Endothelial cell of umbilical vein (primary cell): ENCODE data around the gene RNF186. TPM values are rescaled to one million over a fixed set of nuclear protein-coding genes. Genes with fewer than 3 reads are reported as not detected.

Experiments used
- BruUV-seq: library from RNA; stranded (reverse); fragments of 400-500 nt; replicated peaks from 2 replicates; lab custom pipeline; 2021; lab: Mats Ljungman, UMichigan
- CTCF ChIA-PET: fragments of 300-600, 350-600 bp; sonication (Branson Sonifier 250); formaldehyde crosslinking; loops from one replicate; lab custom pipeline; 2021; ENCODE audit warnings: antibody characterized with exemption, inconsistent platforms; lab: Charles Lee
- POLR2A ChIA-PET: fragments of 300-600, 350-600 bp; sonication (Branson Sonifier 250); formaldehyde crosslinking; loops from one replicate; lab custom pipeline; 2021; ENCODE audit warnings: antibody characterized with exemption, inconsistent platforms; lab: Charles Lee
- DNase-seq: peaks from one replicate; pipeline ENCODE4 v3.0.0-alpha.2; 2011; ENCODE audit warnings: low read depth, low spot score
- FAIRE-seq: peaks from 2 replicates; lab custom pipeline; 2011; peaks lifted over from hg19 to GRCh38; lab: Jason Lieb, UNC
- H2AFZ ChIP-seq: 2 replicates; pipeline ENCODE4 v1.6.0; 2012; ENCODE audit warnings: low read depth, low read length, control low read depth, inconsistent platforms
- H3K27ac ChIP-seq: 2 replicates; pipeline ENCODE4 v1.5.1; 2011; ENCODE audit warnings: low read depth, mild to moderate bottlenecking, control low read depth, low read length, moderate library complexity; ENCODE audit not compliant: insufficient read depth
- H3K27me3 ChIP-seq, 2 experiments: 2 replicates each; pipeline versions ENCODE4 v1.6.0 to v1.6.1; 2011; ENCODE audit warnings: low read length in 2 of 2, mixed read lengths in 1 of 2; ENCODE audit not compliant: control insufficient read depth in 2 of 2, insufficient read depth in 2 of 2
- H3K36me3 ChIP-seq, 2 experiments: 2 replicates in 1 of 2; 3 replicates in 1 of 2; pipeline ENCODE4 v1.5.1; 2011; ENCODE audit warnings: low read length in 2 of 2, mild to moderate bottlenecking in 1 of 2, moderate library complexity in 1 of 2; ENCODE audit not compliant: control insufficient read depth in 2 of 2, insufficient read depth in 2 of 2; ENCODE audit errors: extremely low read depth in 1 of 2
- H3K4me1 ChIP-seq: 3 replicates; pipeline ENCODE4 v1.5.1; 2011; ENCODE audit warnings: mild to moderate bottlenecking, low read length; ENCODE audit not compliant: control insufficient read depth, insufficient read depth; ENCODE audit errors: extremely low read depth
- H3K4me2 ChIP-seq: 2 replicates; pipeline ENCODE4 v1.6.1; 2011; ENCODE audit warnings: low read length, control low read depth, mixed read lengths; ENCODE audit not compliant: insufficient read depth
- H3K4me3 ChIP-seq, 3 experiments: fragments of 200-600 bp in 1 of 3; sonication (generic), shearing (Covaris generic) in 1 of 3; replicated peaks in 1 of 3; 2 replicates each; pipeline ENCODE4 v1.5.1; 2011 to 2016; ENCODE audit warnings: control low read depth in 3 of 3, low read length in 3 of 3, mild to moderate bottlenecking in 2 of 3, inconsistent platforms in 1 of 3, low read depth in 1 of 3, moderate library complexity in 1 of 3; ENCODE audit not compliant: insufficient read depth in 1 of 3
- H3K79me2 ChIP-seq: 2 replicates; pipeline ENCODE4 v1.6.0; 2012; ENCODE audit warnings: low read length, inconsistent platforms; ENCODE audit not compliant: control insufficient read depth, insufficient read depth
- H3K9ac ChIP-seq: replicated peaks from 2 replicates; pipeline ENCODE3; 2011; ENCODE audit warnings: low read length, control low read depth; ENCODE audit not compliant: insufficient read depth; ENCODE audit errors: extremely low read depth
- H3K9me1 ChIP-seq: replicated peaks from 3 replicates; pipeline ENCODE4 v1.6.0; 2011; ENCODE audit warnings: mild to moderate bottlenecking, low read length; ENCODE audit not compliant: control insufficient read depth, insufficient read depth; ENCODE audit errors: extremely low read depth
- H3K9me3 ChIP-seq: replicated peaks from 2 replicates; pipeline ENCODE4 v1.5.1; 2012; ENCODE audit warnings: low read length, inconsistent platforms; ENCODE audit not compliant: control insufficient read depth, insufficient read depth
- H4K20me1 ChIP-seq: replicated peaks from 2 replicates; pipeline ENCODE3; 2011; ENCODE audit warnings: mild to moderate bottlenecking, low read length; ENCODE audit not compliant: control insufficient read depth, insufficient read depth; ENCODE audit errors: extremely low read depth
- EZH2 ChIP-seq: IDR thresholded peaks from 2 replicates; pipeline ENCODE4 v1.6.1; 2012; ENCODE audit warnings: borderline replicate concordance, low read depth, mild to moderate bottlenecking, moderate library complexity, low read length, inconsistent platforms; ENCODE audit not compliant: severe bottlenecking
- FOS ChIP-seq: IDR thresholded peaks from 2 replicates; pipeline ENCODE4 v1.6.1; 2011; ENCODE audit warnings: mild to moderate bottlenecking, low read length, moderate library complexity, borderline replicate concordance; ENCODE audit not compliant: insufficient read depth
- GATA2 ChIP-seq: IDR thresholded peaks from 2 replicates; pipeline ENCODE4 v1.7.0; 2011; ENCODE audit warnings: low read depth, mild to moderate bottlenecking, moderate library complexity, mixed read lengths, low read length; ENCODE audit not compliant: insufficient read length, insufficient read depth
- JUN ChIP-seq: IDR thresholded peaks from 2 replicates; pipeline ENCODE4 v1.6.1; 2011; ENCODE audit warnings: borderline replicate concordance, low read depth; ENCODE audit not compliant: insufficient read length, insufficient read depth
- MYC ChIP-seq: IDR thresholded peaks from one replicate; pipeline ENCODE4 v1.6.1; 2011; ENCODE audit warnings: mild to moderate bottlenecking, low read depth, low read length
- POLR2A ChIP-seq: IDR thresholded peaks from 2 replicates; pipeline ENCODE4 v1.6.1; 2012; ENCODE audit warnings: low read depth, mild to moderate bottlenecking, control low read depth, low read length
- POLR2AphosphoS5 ChIP-seq: IDR thresholded peaks from 2 replicates; pipeline ENCODE4 v1.6.1; 2012; ENCODE audit warnings: low read depth, mild to moderate bottlenecking, control low read depth, low read length, moderate library complexity; ENCODE audit not compliant: insufficient read depth
- dilution Hi-C: fragments of 300-500 bp; cut with MboI; formaldehyde crosslinking; loops from one replicate; pipeline ENCODE4 v1.15.0; 2019; ENCODE audit warnings: low sequenced_read_pairs; ENCODE audit not compliant: extremely low pct_ligation_motif_present
- intact Hi-C: fragments of 100-400 bp; cut with micrococcal nuclease; formaldehyde crosslinking; loops from one replicate; pipeline ENCODE4 v1.10.0; 2022
- polyA plus RNA-seq, 4 experiments: library from polyadenylated mRNA; depleted of rRNA in 3 of 4; stranded (reverse) in 3 of 4; unstranded in 1 of 4; fragments of >200 nt; gene quantifications; 2 replicates each; pipeline versions ENCODE4 v1.2.1 to v1.2.3, GENCODE V29; 2011 to 2012; ENCODE audit warnings: missing spikeins in 1 of 4
- total RNA-seq: library from RNA; stranded (reverse); gene quantifications from 2 replicates; pipeline ENCODE4 v1.2.3, GENCODE V29; 2021
- TF ChIP-seq, protein P1 (sequence below): IDR thresholded peaks from 2 replicates; pipeline ENCODE4 v1.6.1; 2011; ENCODE audit not compliant: insufficient read depth, insufficient read length
- TF ChIP-seq, protein P2 (sequence below), 2 donors: IDR thresholded peaks; 1 replicate in 1 of 2; 2 replicates in 1 of 2; pipeline ENCODE4 v1.5.1; 2011; ENCODE audit warnings: low read length in 2 of 2, mild to moderate bottlenecking in 2 of 2, moderate library complexity in 2 of 2, control low read depth in 1 of 2, inconsistent platforms in 1 of 2, low read depth in 1 of 2; ENCODE audit not compliant: insufficient read depth in 1 of 2; ENCODE audit errors: extremely low read depth in 1 of 2

RNF186 gene
- total and polyA plus RNA-seq, 2 donors (not counting 3 experiments of a cell fraction or from before 2014, with no cell fraction given): not detected

DNA sequence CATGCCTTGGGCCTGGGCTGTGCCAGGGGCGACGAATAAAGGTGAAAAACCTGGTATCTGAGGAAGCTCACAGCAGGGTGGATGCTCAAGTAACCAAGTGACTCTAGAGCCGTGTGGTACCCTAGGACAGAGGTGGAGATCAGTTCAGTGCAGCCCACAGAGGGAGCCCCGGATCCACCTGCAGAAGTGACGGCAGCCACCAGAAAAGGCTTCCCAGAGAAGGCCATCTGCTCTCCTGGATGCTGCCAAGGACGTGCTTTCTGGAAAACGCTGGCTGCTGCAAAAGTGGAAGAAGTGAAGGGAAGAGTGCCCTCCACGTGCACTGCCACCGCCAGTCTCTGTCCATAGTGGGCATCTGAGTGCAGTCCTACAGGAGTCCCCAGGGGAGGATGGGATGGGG lies 43.0 kb downstream of the RNF186 start:
- ChIA-PET CTCF (no interaction called here), POLR2A (no interaction called here)
- H3K79me2 ChIP-seq: no peaks in the 10 kb centered on the region
- H2AFZ ChIP-seq: no peak overlapping the region
- DNase-seq (no peak), FAIRE-seq (no peak)
- TF ChIP-seq FOS (no peak), GATA2 (no peak), MYC (no peak), EZH2 (no peak), POLR2AphosphoS5 (no peak), POLR2A (no peak)
- TF ChIP-seq, protein P1, sequence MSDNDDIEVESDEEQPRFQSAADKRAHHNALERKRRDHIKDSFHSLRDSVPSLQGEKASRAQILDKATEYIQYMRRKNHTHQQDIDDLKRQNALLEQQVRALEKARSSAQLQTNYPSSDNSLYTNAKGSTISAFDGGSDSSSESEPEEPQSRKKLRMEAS: no peak
- no TSS peak for BruUV-seq
- H3K9ac ChIP-seq: no peak overlapping the region
- H3K9me1 ChIP-seq: no peaks in the 10 kb centered on the region
- H3K9me3 ChIP-seq: no peaks in the 10 kb centered on the region
- H3K4me3 ChIP-seq: no peak overlapping the region
- no peaks in the 10 kb centered on the region for H3K36me3 ChIP-seq
- no peaks in the 10 kb centered on the region for H3K4me1 ChIP-seq
- H3K27me3 ChIP-seq: no peaks in the 10 kb centered on the region
- no peak overlapping the region for H3K4me2 ChIP-seq
- dilution Hi-C loops (no loop called here), intact Hi-C loops (no loop called here)
- no peaks in the 10 kb centered on the region for H4K20me1 ChIP-seq
- no peak overlapping the region for H3K27ac ChIP-seq

GRCh38 chr1:19771350-19771749 lies 43.7 kb downstream of the RNF186 start:
- peaks cover 3% of the 10 kb centered on the region for H3K4me1 ChIP-seq
- H3K9me1 ChIP-seq: no peaks in the 10 kb centered on the region
- TF ChIP-seq, protein P1: no peak
- TF ChIP-seq FOS (no peak), EZH2 (no peak), POLR2A (no peak), MYC (no peak), GATA2 (no peak), POLR2AphosphoS5 (no peak), JUN (no peak)
- TF ChIP-seq, protein P2, sequence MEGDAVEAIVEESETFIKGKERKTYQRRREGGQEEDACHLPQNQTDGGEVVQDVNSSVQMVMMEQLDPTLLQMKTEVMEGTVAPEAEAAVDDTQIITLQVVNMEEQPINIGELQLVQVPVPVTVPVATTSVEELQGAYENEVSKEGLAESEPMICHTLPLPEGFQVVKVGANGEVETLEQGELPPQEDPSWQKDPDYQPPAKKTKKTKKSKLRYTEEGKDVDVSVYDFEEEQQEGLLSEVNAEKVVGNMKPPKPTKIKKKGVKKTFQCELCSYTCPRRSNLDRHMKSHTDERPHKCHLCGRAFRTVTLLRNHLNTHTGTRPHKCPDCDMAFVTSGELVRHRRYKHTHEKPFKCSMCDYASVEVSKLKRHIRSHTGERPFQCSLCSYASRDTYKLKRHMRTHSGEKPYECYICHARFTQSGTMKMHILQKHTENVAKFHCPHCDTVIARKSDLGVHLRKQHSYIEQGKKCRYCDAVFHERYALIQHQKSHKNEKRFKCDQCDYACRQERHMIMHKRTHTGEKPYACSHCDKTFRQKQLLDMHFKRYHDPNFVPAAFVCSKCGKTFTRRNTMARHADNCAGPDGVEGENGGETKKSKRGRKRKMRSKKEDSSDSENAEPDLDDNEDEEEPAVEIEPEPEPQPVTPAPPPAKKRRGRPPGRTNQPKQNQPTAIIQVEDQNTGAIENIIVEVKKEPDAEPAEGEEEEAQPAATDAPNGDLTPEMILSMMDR (IDR thresholded peaks at IDR 0.05; ENCODE audit: extremely low read depth in 1 of 2, insufficient read depth in 1 of 2, low read depth in 1 of 2, low read length in 2 of 2): no peak
- ChIA-PET CTCF (interaction anchor here (0.7 to 1.4 kb wide), 2 partner anchors 9 to 10 kb away, joined by 3 to 5 read pairs; no protein-coding TSS in a partner anchor), POLR2A (no interaction called here)
- BruUV-seq: no TSS peak
- intact Hi-C loops (no loop called here), dilution Hi-C loops (no loop called here)
- FAIRE-seq (no peak), DNase-seq (no peak)
- no peak overlapping the region for H3K4me2 ChIP-seq
- no peaks in the 10 kb centered on the region for H3K36me3 ChIP-seq
- H2AFZ ChIP-seq: no peak overlapping the region
- H4K20me1 ChIP-seq: no peaks in the 10 kb centered on the region
- H3K9ac ChIP-seq: no peak overlapping the region
- no peaks in the 10 kb centered on the region for H3K79me2 ChIP-seq
- H3K9me3 ChIP-seq: no peaks in the 10 kb centered on the region
- H3K27me3 ChIP-seq: no peaks in the 10 kb centered on the region
- no peak overlapping the region for H3K4me3 ChIP-seq
- H3K27ac ChIP-seq: no peak overlapping the region
